Measurements from ENCODE around the gene DQX1. TPM values are rescaled to one million over a fixed set of nuclear protein-coding genes. Genes with fewer than 3 reads are reported as not detected.
"Not testable (repeated sequence)": the region's sequence is repeated elsewhere in the genome, so short reads cannot be mapped to it uniquely, and the experiment has no call there.

DQX1 gene
- total RNA-seq, 2 donors from 2014 or later, result 34.3 to 44.0 TPM

- no peak for ATAC-seq
- intact Hi-C loops (cut with DNase I, micrococcal nuclease), result no loop called here
- no peak for DNase-seq
These were observed 24.5 kb downstream of the DQX1 start for GRCh38 chr2:74501335-74502071.

DNA sequence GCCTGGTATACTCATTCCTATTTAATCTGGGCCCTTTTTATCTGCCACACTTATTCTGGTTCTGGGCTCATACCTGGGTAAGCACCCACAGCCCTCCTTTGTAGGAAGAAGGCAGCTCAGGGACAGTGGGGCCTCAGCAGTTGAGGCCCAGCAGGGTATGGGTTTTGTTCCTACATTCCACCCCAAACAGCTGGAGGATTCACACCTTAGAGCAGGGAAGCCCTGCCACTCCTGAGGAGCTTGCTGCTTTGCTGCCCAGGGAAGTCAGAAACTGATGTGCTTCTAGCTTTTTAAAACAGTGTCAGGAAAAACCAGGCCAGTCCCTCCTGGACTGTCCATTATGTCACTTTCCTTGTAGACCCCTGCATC, 25.5 kb downstream of the DQX1 start:
- no peak for ATAC-seq
- no peak for DNase-seq
- intact Hi-C loops (cut with DNase I, micrococcal nuclease), result no loop called here

- DNase-seq (no peak), ATAC-seq (no peak)
- intact Hi-C loops (cut with DNase I, micrococcal nuclease), result no loop called here
These were observed 26.0 kb downstream of the DQX1 start for GRCh38 chr2:74499940-74500577.

- ATAC-seq, result peak; percentile 10
- intact Hi-C loops (cut with DNase I, micrococcal nuclease), result no loop called here
- DNase-seq, result peak in 1 of 2 donors; percentile 57
These were observed 26.6 kb downstream of the DQX1 start, which contains the start of gene LBX2 for GRCh38 chr2:74499267-74499939. TSS of gene LBX2 (minus strand) at chr2:74499603. CDS start at chr2:74499537, 66 bp downstream.

DNA sequence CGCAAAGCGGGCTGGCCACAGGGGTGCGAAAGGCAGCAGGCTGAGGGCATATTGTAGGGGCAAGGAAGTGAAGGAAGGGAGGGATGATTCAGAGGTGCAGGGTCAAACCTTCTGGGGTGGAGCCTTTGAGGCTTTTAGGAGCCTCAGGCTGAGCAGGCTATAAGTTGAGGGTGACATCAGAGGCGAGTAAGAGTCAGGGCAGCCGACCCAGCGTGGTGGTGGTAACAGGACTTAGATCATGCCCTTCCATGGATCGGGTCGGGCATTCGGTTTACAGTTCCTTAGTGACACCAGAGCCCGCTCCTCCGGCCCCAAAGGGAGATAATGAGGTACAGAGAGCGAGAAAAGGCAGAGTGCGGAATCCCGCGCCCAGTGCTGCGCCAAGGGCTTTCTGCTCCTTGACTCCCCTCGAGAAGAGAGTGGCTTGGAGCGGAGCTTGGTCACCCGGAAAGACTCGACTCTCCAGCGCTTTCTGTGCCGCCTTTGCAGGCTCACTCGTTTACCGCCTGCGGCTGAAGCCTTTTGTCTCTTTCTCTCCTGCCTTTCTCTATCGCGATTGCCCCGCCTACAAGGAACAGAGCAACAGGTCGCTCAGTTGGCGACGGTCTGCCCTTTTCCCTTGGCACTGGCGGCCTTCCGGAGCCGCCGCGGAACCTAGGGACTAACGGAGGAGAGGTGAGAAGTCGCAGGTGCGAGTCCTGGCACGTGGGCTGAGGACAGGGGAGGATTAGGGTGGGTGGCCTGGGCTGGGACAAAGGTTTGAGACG, 27.3 kb downstream of the DQX1 start:
- peak; percentile 16 for ATAC-seq
- intact Hi-C loops (cut with DNase I, micrococcal nuclease), result no loop called here
- DNase-seq, result peak in 1 of 2 donors; percentile 22

GRCh38 chr2:74497777-74498499, 28.1 kb downstream of the DQX1 start:
- ATAC-seq (peak; percentile 46), DNase-seq (peak in 1 of 2 donors; percentile 59)
- intact Hi-C loops (cut with DNase I, micrococcal nuclease), result no loop called here

- intact Hi-C loops (cut with DNase I, micrococcal nuclease), result no loop called here
- ATAC-seq (no peak), DNase-seq (no peak)
These were observed 28.8 kb downstream of the DQX1 start for GRCh38 chr2:74496997-74497776.

GRCh38 chr2:74495440-74495839, 30.6 kb downstream of the DQX1 start:
- DNase-seq, result no peak
- no peak for ATAC-seq
- intact Hi-C loops (cut with DNase I, micrococcal nuclease), result no loop called here

GRCh38 chr2:74493546-74493945, 32.5 kb downstream of the DQX1 start:
- DNase-seq, result no peak
- intact Hi-C loops (cut with DNase I, micrococcal nuclease), result no loop called here
- ATAC-seq, result no peak

DNA sequence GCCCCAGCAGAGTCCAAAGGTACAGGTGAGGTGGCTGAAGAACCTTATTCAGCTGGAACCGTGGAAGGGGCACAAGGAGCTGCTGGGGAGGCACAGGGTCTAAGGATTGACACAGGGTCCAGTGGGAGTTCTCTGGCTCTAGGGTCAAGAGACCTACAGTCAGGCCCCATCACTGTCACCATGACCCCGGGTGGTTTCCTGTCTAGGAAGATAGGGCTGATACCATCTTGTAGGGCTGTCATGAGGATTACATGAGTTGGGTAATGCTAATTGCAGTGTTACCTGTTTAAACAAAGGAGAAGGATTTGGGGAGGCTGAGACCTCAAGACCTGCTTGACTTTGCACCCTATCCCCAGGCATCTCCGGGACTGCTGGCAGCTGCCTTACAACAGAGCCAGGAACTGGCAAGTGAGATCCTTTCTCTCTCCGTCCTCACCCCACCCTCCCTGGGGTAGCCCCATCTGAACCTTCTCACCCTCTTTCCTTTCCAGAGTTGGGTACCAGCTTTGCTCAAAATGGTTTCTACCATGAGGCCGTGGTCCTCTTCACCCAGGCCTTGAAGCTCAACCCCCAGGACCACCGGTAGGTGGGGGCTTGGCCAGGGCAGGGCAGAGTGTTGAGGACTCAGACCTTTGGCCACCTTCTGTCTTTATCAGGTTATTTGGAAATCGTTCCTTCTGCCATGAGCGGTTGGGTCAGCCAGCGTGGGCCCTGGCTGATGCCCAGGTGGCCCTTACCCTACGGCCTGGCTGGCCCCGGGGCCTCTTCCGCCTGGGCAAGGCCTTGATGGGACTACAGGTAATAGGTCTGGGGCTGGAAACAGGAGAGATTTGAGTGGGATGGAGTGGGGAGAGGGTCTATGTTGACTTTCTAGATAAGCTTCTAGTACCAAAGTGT, 34.1 kb downstream of the DQX1 start:
- intact Hi-C loops (cut with DNase I, micrococcal nuclease), result no loop called here
- DNase-seq, result no peak
- no peak for ATAC-seq

- no peak for ATAC-seq
- intact Hi-C loops (cut with DNase I, micrococcal nuclease), result no loop called here
- DNase-seq, result no peak
These were observed 36.1 kb downstream of the DQX1 start for GRCh38 chr2:74489906-74490305.

GRCh38 chr2:74488643-74489481, 37.2 kb downstream of the DQX1 start:
- DNase-seq (no peak), ATAC-seq (no peak)
- intact Hi-C loops (cut with DNase I, micrococcal nuclease), result no loop called here

DNA sequence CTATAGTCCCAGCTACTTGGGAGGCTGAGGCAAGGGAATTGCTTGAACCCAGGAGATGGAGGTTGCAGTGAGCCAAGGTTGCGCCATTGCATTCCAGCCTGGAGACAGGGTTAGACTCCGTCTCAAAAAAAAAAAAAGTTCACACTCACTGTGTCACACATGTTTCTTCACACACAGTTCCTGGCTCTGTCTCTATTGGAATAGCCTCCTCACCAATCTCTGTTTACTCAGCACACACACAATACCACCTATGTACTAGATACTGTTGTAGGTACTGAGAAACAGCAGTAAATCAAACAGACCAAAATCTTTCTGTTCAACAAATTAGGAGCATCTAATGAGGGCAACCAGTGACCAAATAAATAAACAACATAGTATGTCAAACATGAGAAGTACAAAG, 39.9 kb downstream of the DQX1 start:
- ATAC-seq, result no peak
- intact Hi-C loops (cut with DNase I, micrococcal nuclease), result no loop called here
- DNase-seq, result no peak

DNA sequence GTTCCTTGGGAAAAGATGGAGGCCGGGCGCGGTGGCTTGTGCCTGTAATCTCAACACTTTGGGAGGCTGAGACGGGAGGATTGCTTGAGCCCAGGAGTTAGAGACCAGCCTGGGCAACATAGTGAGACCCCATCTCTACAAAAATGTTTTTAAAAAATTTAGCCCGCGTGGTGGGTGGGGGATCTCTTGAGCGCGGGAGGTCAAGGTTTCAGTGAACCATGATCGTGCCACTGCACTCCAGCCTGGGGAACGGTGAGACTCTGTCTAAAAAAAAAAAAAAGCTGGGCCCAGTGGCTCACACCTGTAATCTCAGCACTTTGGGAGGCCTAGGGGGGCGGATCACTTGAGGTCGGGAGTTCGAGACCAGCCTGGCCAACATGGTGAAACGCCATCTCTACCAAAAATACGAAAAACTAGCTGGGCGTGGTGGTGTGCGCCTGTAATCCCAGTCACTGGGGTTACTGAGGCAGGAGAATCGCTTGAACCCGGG, 42.3 kb downstream of the DQX1 start:
- not testable (repeated sequence) for ATAC-seq, DNase-seq
- intact Hi-C loops (cut with DNase I, micrococcal nuclease), result loop anchor here (2.0 to 5.0 kb wide), 2 partner anchors 104 to 105 kb away; no protein-coding TSS in a partner anchor

DNA sequence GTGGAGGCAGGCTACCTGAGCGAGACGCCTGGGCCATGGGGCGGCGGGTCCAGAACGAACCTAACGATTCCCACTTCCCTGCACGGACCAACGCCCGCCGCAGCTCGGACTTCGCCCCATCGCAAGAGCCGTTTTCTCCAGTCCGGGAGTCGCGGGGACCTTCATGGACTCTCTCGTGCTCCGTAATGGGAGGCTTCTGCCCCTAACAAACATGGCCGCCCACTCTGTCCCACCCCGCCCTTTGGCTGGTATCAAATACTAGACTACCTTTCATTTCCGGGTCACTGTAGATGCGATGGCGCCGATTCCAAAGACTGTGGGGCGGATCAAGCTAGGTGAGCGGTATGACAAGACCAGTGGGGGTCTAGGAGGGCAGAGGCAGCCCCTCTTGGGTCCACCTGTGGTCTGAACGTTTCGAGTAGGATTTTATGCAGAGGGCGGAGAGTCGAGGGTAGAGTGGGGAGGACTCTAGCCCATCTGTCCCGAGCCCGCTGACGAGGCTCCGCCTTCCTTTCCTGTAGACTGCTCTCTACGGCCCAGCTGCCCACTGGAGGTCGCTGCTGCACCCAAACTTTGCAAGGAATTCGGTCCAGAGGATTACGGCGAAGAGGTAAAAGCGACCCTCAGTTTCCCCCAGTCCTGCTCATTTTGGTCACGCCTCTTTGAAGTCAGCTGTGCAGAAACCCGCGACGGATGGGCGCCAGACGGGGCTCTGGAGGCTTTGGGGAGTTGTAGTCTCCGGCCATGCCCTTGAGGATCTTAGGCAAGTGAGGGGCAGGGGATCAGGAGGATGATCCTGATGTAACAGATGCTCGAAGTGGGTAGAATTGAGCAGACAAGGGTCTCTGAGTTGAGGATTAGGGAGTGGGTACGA, 43.0 kb downstream of the DQX1 start, which contains the start of the genes CCDC142 and TTC31:
TSS of gene CCDC142 (minus strand) at position 198 of the 874 bp plus-strand sequence. CDS start at position 37, 161 bp downstream.
TSS of gene TTC31 (plus strand) at position 281 of the 874 bp plus-strand sequence. CDS start at position 296, 15 bp downstream.
- peak; percentile 97 to 98 for DNase-seq
- peak; percentile 93 for ATAC-seq
- intact Hi-C loops (cut with DNase I, micrococcal nuclease), result loop anchor here in 1 of 2 donors (5.0 kb wide), 1 partner anchor 104 kb away; no protein-coding TSS in a partner anchor
